ENCODE measurements around the gene SLC8A3. TPM values are rescaled to one million over a fixed set of nuclear protein-coding genes. Genes with fewer than 3 reads are reported as not detected.

Gene SLC8A3
- total RNA-seq, 4 donors from 2014 or later: 0.49 to 1.5 (median 0.92) TPM

DNA sequence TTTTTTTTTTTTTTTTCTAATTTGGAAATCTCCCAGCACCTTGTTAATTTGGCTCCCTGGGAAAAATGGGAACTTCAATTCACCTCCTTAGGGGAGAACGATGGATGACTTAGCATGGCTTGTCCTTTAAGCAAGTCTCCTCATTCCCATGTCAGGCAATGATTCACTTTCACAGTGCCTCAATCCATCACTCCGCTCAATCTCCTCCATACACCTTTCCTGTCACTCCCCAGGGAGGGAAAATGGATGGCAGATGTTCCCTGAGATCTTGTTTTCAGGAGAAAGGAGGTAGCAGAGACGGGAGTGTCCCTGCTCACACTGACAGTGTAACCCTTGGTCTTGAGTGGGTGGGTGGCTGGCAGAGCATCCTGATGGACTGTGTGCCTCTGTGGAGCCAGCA, 51.0 kb downstream of the SLC8A3 start:
- WGBS, 2 donors (ENCODE audit: low coverage in 1 of 2): 0 to 44% methylated on average over 2 of the region's 3 CpGs
- Histone ChIP-seq H3K4me1 (no peaks in the 10 kb centered on the region), H3K9me3 (no peaks in the 10 kb centered on the region), H3K36me3 (no peaks in the 10 kb centered on the region), H3K27me3 (peaks cover 25% of the 10 kb centered on the region), H3K27ac (no peak overlapping the region), H3K4me3 (no peak overlapping the region)
- TF ChIP-seq EP300 (IDR thresholded peaks at IDR 0.05) (no peak), POLR2AphosphoS5 (IDR thresholded peaks at IDR 0.05) (no peak), POLR2A (IDR thresholded peaks at IDR 0.05) (no peak)
- TF ChIP-seq, protein P1, sequence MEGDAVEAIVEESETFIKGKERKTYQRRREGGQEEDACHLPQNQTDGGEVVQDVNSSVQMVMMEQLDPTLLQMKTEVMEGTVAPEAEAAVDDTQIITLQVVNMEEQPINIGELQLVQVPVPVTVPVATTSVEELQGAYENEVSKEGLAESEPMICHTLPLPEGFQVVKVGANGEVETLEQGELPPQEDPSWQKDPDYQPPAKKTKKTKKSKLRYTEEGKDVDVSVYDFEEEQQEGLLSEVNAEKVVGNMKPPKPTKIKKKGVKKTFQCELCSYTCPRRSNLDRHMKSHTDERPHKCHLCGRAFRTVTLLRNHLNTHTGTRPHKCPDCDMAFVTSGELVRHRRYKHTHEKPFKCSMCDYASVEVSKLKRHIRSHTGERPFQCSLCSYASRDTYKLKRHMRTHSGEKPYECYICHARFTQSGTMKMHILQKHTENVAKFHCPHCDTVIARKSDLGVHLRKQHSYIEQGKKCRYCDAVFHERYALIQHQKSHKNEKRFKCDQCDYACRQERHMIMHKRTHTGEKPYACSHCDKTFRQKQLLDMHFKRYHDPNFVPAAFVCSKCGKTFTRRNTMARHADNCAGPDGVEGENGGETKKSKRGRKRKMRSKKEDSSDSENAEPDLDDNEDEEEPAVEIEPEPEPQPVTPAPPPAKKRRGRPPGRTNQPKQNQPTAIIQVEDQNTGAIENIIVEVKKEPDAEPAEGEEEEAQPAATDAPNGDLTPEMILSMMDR (IDR thresholded peaks at IDR 0.05): no peak
- ATAC-seq: no peak

DNA sequence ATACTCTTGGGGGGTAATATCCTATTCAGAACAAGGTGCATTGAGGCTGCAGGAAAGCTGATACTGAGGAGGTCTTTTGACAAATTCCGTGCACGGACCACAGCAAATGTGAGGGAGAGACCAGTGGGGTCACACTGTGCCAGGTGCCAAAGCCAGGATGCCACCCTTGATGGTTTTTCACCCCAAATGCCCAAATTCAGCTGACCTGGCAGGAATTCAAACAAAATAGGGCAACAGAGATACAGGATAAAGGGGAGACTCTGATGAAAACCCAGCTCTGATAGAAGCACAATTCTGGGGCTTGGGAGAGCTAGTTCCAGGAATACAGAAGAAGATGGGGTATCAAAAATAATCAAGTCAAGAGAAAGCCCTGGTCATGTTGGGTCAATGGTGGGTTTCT, 55.3 kb downstream of the SLC8A3 start:
- no peaks in the 10 kb centered on the region for H3K4me1 ChIP-seq
- H3K9me3 ChIP-seq: no peaks in the 10 kb centered on the region
- TF ChIP-seq POLR2A (IDR thresholded peaks at IDR 0.05): no peak
- TF ChIP-seq, protein P1 (IDR thresholded peaks at IDR 0.05): no peak
- no peak for TF ChIP-seq EP300 (IDR thresholded peaks at IDR 0.05)
- TF ChIP-seq POLR2AphosphoS5 (IDR thresholded peaks at IDR 0.05): no peak
- H3K36me3 ChIP-seq: no peaks in the 10 kb centered on the region
- peaks cover 8% of the 10 kb centered on the region for H3K27me3 ChIP-seq
- no peak overlapping the region for H3K4me3 ChIP-seq
- no peak overlapping the region for H3K27ac ChIP-seq
- no peak for ATAC-seq
- WGBS, 2 donors (ENCODE audit: low coverage in 1 of 2): 83 to 89% methylated on average over 2 of the region's 2 CpGs

DNA sequence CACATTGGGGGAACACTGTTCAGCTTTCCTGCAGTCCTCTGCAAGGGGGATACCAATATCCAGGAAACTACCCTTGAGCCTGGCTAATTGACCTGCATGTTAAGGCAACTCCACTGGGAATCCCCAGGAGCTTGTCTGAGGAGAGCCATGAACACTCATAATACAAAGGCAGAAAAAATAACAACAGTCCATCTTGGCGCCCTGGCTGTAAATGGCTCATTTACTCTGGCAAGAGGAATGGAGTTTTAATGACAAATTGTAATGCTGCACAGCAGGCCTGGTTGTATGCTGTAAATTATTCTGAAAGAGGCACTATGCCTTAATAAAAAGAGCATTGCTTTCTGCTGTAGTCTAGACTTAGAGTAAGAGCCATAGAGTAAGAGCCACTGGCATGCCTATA, 58.3 kb downstream of the SLC8A3 start:
- no peaks in the 10 kb centered on the region for H3K9me3 ChIP-seq
- TF ChIP-seq, protein P1 (IDR thresholded peaks at IDR 0.05): no peak
- TF ChIP-seq EP300 (IDR thresholded peaks at IDR 0.05): no peak
- TF ChIP-seq POLR2AphosphoS5 (IDR thresholded peaks at IDR 0.05): no peak
- TF ChIP-seq POLR2A (IDR thresholded peaks at IDR 0.05): no peak
- H3K36me3 ChIP-seq: no peaks in the 10 kb centered on the region
- 67 to 83% methylated on average over 1 of the region's 1 CpG for WGBS, 2 donors (ENCODE audit: low coverage in 1 of 2)
- H3K4me1 ChIP-seq: no peaks in the 10 kb centered on the region
- peaks cover 8% of the 10 kb centered on the region for H3K27me3 ChIP-seq
- no peak for ATAC-seq
- H3K27ac ChIP-seq: no peak overlapping the region
- H3K4me3 ChIP-seq: no peak overlapping the region

DNA sequence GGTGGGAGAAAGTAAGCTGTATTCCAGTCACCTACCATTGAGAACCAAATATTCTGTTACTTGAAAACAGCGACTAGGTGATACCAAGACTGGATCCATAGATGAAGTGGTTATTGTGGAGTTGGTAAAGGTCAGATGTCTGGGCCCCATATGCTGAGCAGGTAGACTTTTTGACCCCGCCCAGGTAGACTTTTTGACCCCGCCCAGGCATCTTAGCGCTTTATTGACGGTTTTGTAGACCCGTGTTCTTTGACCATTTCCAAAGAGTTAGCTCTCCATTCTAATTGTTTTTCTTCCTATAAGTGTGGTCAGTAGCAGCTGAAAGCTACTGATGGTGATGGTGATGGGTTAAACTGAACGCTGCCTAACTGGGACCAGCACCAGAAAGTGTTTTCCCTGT, 61.6 kb downstream of the SLC8A3 start:
- H3K27ac ChIP-seq: no peak overlapping the region
- WGBS, 2 donors (ENCODE audit: low coverage in 1 of 2): 73 to 92% methylated on average over 4 to 7 of the region's 7 CpGs
- peaks cover 2% of the 10 kb centered on the region for H3K27me3 ChIP-seq
- no peak for ATAC-seq
- TF ChIP-seq POLR2A (IDR thresholded peaks at IDR 0.05) (no peak), POLR2AphosphoS5 (IDR thresholded peaks at IDR 0.05) (no peak), EP300 (IDR thresholded peaks at IDR 0.05) (no peak)
- TF ChIP-seq, protein P1 (IDR thresholded peaks at IDR 0.05): no peak
- H3K4me1 ChIP-seq: no peaks in the 10 kb centered on the region
- no peaks in the 10 kb centered on the region for H3K9me3 ChIP-seq
- no peaks in the 10 kb centered on the region for H3K36me3 ChIP-seq
- no peak overlapping the region for H3K4me3 ChIP-seq

DNA sequence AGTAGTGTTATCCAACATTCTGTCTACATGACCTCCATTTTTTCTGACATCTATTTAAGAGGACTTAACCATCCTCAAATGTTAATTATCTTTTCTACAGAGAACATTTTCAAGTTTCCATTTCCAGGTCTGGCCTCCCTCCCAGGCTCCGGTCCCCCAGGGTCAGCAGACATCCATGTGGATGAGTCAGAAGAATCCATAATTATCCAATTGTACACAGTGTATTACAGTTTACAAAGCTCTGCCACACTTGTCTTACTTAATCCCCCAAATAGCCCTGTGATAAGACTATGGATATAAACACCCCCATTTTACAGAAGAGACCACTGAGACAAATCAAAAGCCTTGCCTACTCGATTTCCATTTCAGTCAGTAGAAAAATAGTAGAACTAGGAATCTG, 65.0 kb downstream of the SLC8A3 start:
- peaks cover 3% of the 10 kb centered on the region for H3K27me3 ChIP-seq
- no peaks in the 10 kb centered on the region for H3K36me3 ChIP-seq
- H3K4me1 ChIP-seq: no peaks in the 10 kb centered on the region
- H3K4me3 ChIP-seq: no peak overlapping the region
- H3K9me3 ChIP-seq: no peaks in the 10 kb centered on the region
- no peak overlapping the region for H3K27ac ChIP-seq
- 44 to 68% methylated on average over 2 of the region's 2 CpGs for WGBS, 2 donors (ENCODE audit: low coverage in 1 of 2)
- no peak for ATAC-seq
- TF ChIP-seq, protein P1 (IDR thresholded peaks at IDR 0.05): no peak

All from gastroesophageal sphincter (tissue), 4 donors.